ENCODE data around the gene PHRF1.

PHRF1 gene

GRCh38 chr11:544817-545166 lies 31.5 kb upstream of the PHRF1 start:
- TF ChIP-seq CTCF (IDR thresholded peaks at IDR 0.05; ENCODE audit: low read depth, low read length) = no peak

GRCh38 chr11:545171-545570 lies 31.1 kb upstream of the PHRF1 start:
- H3K4me3 ChIP-seq (ENCODE audit: low read depth, low read length) = no peak overlapping the region
- TF ChIP-seq CTCF (IDR thresholded peaks at IDR 0.05; ENCODE audit: low read depth, low read length) = no peak

More at GRCh38 chr11:544817-545166, 31.5 kb upstream of the PHRF1 start:
- no peak overlapping the region for H3K4me3 ChIP-seq (ENCODE audit: low read depth, low read length)

GRCh38 chr11:548700-549603 lies 27.3 kb upstream of the PHRF1 start:
- H3K4me3 ChIP-seq (ENCODE audit: low read depth, low read length) = no peak overlapping the region
- TF ChIP-seq CTCF (IDR thresholded peaks at IDR 0.05; ENCODE audit: low read depth, low read length) = no peak

- no peak for TF ChIP-seq CTCF (IDR thresholded peaks at IDR 0.05; ENCODE audit: low read depth, low read length)
- H3K4me3 ChIP-seq (ENCODE audit: low read depth, low read length) = no peak overlapping the region
Observed at GRCh38 chr11:550021-550745, 26.1 kb upstream of the PHRF1 start.

- H3K4me3 ChIP-seq (ENCODE audit: low read depth, low read length) = no peak overlapping the region
- no peak for TF ChIP-seq CTCF (IDR thresholded peaks at IDR 0.05; ENCODE audit: low read depth, low read length)
Observed at GRCh38 chr11:550746-551085, 25.6 kb upstream of the PHRF1 start.

- H3K4me3 ChIP-seq (ENCODE audit: low read depth, low read length) = no peak overlapping the region
- no peak for TF ChIP-seq CTCF (IDR thresholded peaks at IDR 0.05; ENCODE audit: low read depth, low read length)
Observed at GRCh38 chr11:551131-551530, 25.1 kb upstream of the PHRF1 start.

- no peak overlapping the region for H3K4me3 ChIP-seq (ENCODE audit: low read depth, low read length)
Observed at GRCh38 chr11:551596-551995, 24.7 kb upstream of the PHRF1 start.

More at GRCh38 chr11:551596-551995, 24.7 kb upstream of the PHRF1 start:
- TF ChIP-seq CTCF (IDR thresholded peaks at IDR 0.05; ENCODE audit: low read depth, low read length) = no peak

Measured in WI38 (cell line).